Neural progenitor cell (in vitro differentiated cells): ENCODE results near the gene RORB.

Experiments
- EZH2 ChIP-seq: fragments of 200-600 bp; sonication (generic); IDR thresholded peaks from 2 replicates; pipeline ENCODE4 v1.6.1; 2017; ENCODE audit warnings: antibody characterized with exemption, mild to moderate bottlenecking, moderate library complexity
- TF ChIP-seq, protein P1 (sequence below): fragments of 200-600 bp; sonication (generic); IDR thresholded peaks from 2 replicates; pipeline ENCODE4 v1.5.1; 2017; ENCODE audit warnings: antibody characterized with exemption, mild to moderate bottlenecking

DNA sequence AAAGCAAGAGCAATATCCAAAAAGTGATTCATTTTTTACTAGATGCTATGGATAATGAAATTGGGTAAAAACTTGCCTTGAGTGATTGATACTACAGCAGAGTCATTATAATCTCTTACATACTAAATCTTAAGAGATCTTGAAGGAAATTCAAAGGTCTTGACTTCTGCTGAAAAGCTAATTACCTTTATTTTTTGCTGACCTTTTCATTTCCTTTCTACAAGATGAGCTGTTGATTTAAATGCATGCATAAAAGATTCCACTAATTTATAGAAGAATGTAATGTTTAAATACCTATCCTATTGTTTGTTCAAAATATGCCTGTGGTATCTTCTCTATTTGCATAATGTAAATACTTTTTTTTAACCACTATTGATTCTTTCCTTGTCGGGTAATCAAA is 27.2 kb downstream of the RORB start:
- TF ChIP-seq, protein P1, sequence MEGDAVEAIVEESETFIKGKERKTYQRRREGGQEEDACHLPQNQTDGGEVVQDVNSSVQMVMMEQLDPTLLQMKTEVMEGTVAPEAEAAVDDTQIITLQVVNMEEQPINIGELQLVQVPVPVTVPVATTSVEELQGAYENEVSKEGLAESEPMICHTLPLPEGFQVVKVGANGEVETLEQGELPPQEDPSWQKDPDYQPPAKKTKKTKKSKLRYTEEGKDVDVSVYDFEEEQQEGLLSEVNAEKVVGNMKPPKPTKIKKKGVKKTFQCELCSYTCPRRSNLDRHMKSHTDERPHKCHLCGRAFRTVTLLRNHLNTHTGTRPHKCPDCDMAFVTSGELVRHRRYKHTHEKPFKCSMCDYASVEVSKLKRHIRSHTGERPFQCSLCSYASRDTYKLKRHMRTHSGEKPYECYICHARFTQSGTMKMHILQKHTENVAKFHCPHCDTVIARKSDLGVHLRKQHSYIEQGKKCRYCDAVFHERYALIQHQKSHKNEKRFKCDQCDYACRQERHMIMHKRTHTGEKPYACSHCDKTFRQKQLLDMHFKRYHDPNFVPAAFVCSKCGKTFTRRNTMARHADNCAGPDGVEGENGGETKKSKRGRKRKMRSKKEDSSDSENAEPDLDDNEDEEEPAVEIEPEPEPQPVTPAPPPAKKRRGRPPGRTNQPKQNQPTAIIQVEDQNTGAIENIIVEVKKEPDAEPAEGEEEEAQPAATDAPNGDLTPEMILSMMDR = no peak
- no peak for TF ChIP-seq EZH2
